IMR-90 (cell line): ENCODE data around the gene MTG1. TPM values are rescaled to one million over a fixed set of nuclear protein-coding genes. Genes with fewer than 3 reads are reported as not detected.

Source experiments
- ATAC-seq: fragments of 200-7000 bp; cut with Tn5 transposase; 2 replicates; pipeline ENCODE4 v1.9.1; 2020; ENCODE audit warnings: low read depth, mild to moderate bottlenecking, moderate library complexity
- BruUV-seq: library from RNA; stranded (reverse); fragments of 400-500 nt; replicated peaks from 2 replicates; lab custom pipeline; 2021; lab: Mats Ljungman, UMichigan
- CTCF ChIA-PET: fragments of 300-600 bp; formaldehyde crosslinking; extraction: SDS; loops from one replicate; lab custom pipeline; 2021; ENCODE audit warnings: antibody characterized with exemption; lab: Yijun Ruan, JAX
- POLR2A ChIA-PET: fragments of 300-600 bp; sonication (Branson Sonifier 250); formaldehyde crosslinking; loops from one replicate; lab custom pipeline; 2022; ENCODE audit warnings: antibody characterized with exemption; ENCODE audit not compliant: unreplicated experiment; lab: Charles Lee
- DNase-seq: peaks from one replicate; pipeline ENCODE4 v3.0.0; 2013
- H2AFZ ChIP-seq: replicated peaks from 2 replicates; pipeline ENCODE3; 2013; ENCODE audit warnings: low read length, mild to moderate bottlenecking; ENCODE audit not compliant: poor library complexity
- H2AK5ac ChIP-seq: 2 replicates; pipeline ENCODE4 v1.6.1; 2013; ENCODE audit warnings: low read depth, low read length, inconsistent platforms
- H2AK9ac ChIP-seq: replicated peaks from 2 replicates; pipeline ENCODE3; 2013; ENCODE audit warnings: mild to moderate bottlenecking, low read depth, low read length, moderate library complexity; ENCODE audit not compliant: poor library complexity
- H2BK120ac ChIP-seq: 2 replicates; pipeline ENCODE4 v1.6.1; 2013; ENCODE audit warnings: low read depth, low read length, inconsistent platforms
- H2BK15ac ChIP-seq: 3 replicates; pipeline ENCODE4 v1.6.1; 2013; ENCODE audit warnings: low read depth, low read length, inconsistent platforms
- H2BK20ac ChIP-seq: 2 replicates; pipeline ENCODE4 v1.6.1; 2013; ENCODE audit warnings: low read depth, mild to moderate bottlenecking, inconsistent platforms, low read length, moderate library complexity
- H2BK5ac ChIP-seq: 2 replicates; pipeline ENCODE4 v1.6.1; 2013; ENCODE audit warnings: mild to moderate bottlenecking, low read depth, low read length, inconsistent platforms; ENCODE audit not compliant: poor library complexity, severe bottlenecking
- H3K14ac ChIP-seq: replicated peaks from 2 replicates; pipeline ENCODE4 v1.6.1; 2013; ENCODE audit warnings: low read depth, low read length, inconsistent platforms
- H3K18ac ChIP-seq: 2 replicates; pipeline ENCODE4 v1.6.1; 2013; ENCODE audit warnings: low read depth, low read length, control low read depth
- H3K23ac ChIP-seq: 2 replicates; pipeline ENCODE4 v1.6.1; 2013; ENCODE audit warnings: low read depth, low read length, inconsistent platforms
- H3K27ac ChIP-seq: 2 replicates; pipeline ENCODE4 v1.5.1; 2013; ENCODE audit warnings: mild to moderate bottlenecking, control low read depth, low read length; ENCODE audit not compliant: insufficient read depth
- H3K27me3 ChIP-seq: 2 replicates; pipeline ENCODE4 v1.6.1; 2013; ENCODE audit warnings: low read length; ENCODE audit not compliant: control insufficient read depth, insufficient read depth
- H3K36me3 ChIP-seq: 2 replicates; pipeline ENCODE4 v1.6.1; 2013; ENCODE audit warnings: low read length, mixed read lengths; ENCODE audit not compliant: control insufficient read depth, insufficient read depth
- H3K4ac ChIP-seq: 2 replicates; pipeline ENCODE4 v1.6.1; 2013; ENCODE audit warnings: low read depth, low read length, inconsistent platforms
- H3K4me1 ChIP-seq: 2 replicates; pipeline ENCODE4 v1.6.1; 2013; ENCODE audit warnings: low read length, mixed read lengths; ENCODE audit not compliant: control insufficient read depth, insufficient read depth
- H3K4me2 ChIP-seq: 2 replicates; pipeline ENCODE4 v1.6.1; 2013; ENCODE audit warnings: low read depth, mild to moderate bottlenecking, control low read depth, low read length, moderate library complexity
- H3K4me3 ChIP-seq: 2 replicates; pipeline ENCODE4 v1.5.1; 2013; ENCODE audit warnings: low read depth, mild to moderate bottlenecking, control low read depth, low read length, moderate library complexity; ENCODE audit not compliant: insufficient read depth
- H3K56ac ChIP-seq: 2 replicates; pipeline ENCODE4 v1.6.1; 2013; ENCODE audit warnings: low read length, inconsistent platforms; ENCODE audit not compliant: insufficient read depth; ENCODE audit errors: extremely low read depth
- H3K79me1 ChIP-seq, 2 experiments: 2 replicates each; pipeline ENCODE4 v1.6.1; 2013; ENCODE audit warnings: low read length in 2 of 2, inconsistent platforms in 1 of 2, low read depth in 1 of 2
- H3K9ac ChIP-seq: 2 replicates; pipeline ENCODE4 v1.6.1; 2013; ENCODE audit warnings: low read depth, low read length, control low read depth
- H3K9me1 ChIP-seq: 2 replicates; pipeline ENCODE4 v1.6.1; 2013; ENCODE audit warnings: low read length, inconsistent platforms; ENCODE audit not compliant: insufficient read depth
- H3K9me3 ChIP-seq: 2 replicates; pipeline ENCODE4 v1.6.1; 2013; ENCODE audit warnings: low read length; ENCODE audit not compliant: control insufficient read depth, insufficient read depth
- H4K20me1 ChIP-seq: 2 replicates; pipeline ENCODE4 v1.6.1; 2013; ENCODE audit warnings: low read length, inconsistent platforms; ENCODE audit not compliant: insufficient read depth
- H4K5ac ChIP-seq: 2 replicates; pipeline ENCODE4 v1.6.1; 2013; ENCODE audit warnings: mild to moderate bottlenecking, low read depth, low read length, control low read depth
- H4K8ac ChIP-seq, 2 experiments: 2 replicates each; pipeline ENCODE4 v1.6.1; 2013; ENCODE audit warnings: low read depth in 2 of 2, low read length in 2 of 2, control low read depth in 1 of 2, inconsistent platforms in 1 of 2
- H4K91ac ChIP-seq: 2 replicates; pipeline ENCODE4 v1.6.1; 2013; ENCODE audit warnings: low read depth, low read length, inconsistent platforms; ENCODE audit not compliant: insufficient read depth
- CEBPB ChIP-seq: IDR thresholded peaks from 2 replicates; pipeline ENCODE4 v1.6.1; 2012; ENCODE audit warnings: low read depth, low read length, improper control_type of control experiment
- CHD1 ChIP-seq: IDR thresholded peaks from 2 replicates; pipeline ENCODE4 v1.6.1; 2012; ENCODE audit warnings: low read depth, low read length, improper control_type of control experiment
- CTCF ChIP-seq: conservative IDR thresholded peaks from 2 replicates; pipeline ENCODE4 v1.5.1; 2012; ENCODE audit warnings: mild to moderate bottlenecking, low read depth, low read length, improper control_type of control experiment
- MAZ ChIP-seq: IDR thresholded peaks from 2 replicates; pipeline ENCODE4 v1.6.1; 2012; ENCODE audit warnings: low read depth, mild to moderate bottlenecking, low read length, improper control_type of control experiment, moderate library complexity, borderline replicate concordance
- MXI1 ChIP-seq: IDR thresholded peaks from 2 replicates; pipeline ENCODE4 v1.6.1; 2012; ENCODE audit warnings: low read depth, mild to moderate bottlenecking, low read length, moderate library complexity, borderline replicate concordance
- POLR2A ChIP-seq: IDR thresholded peaks from 2 replicates; pipeline ENCODE4 v1.6.1; 2012; ENCODE audit warnings: mild to moderate bottlenecking, low read depth, low read length
- RAD21 ChIP-seq: IDR thresholded peaks from 2 replicates; pipeline ENCODE4 v1.6.1; 2012; ENCODE audit warnings: low read length, improper control_type of control experiment
- RFX5 ChIP-seq: IDR thresholded peaks from 2 replicates; pipeline ENCODE4 v1.8.0; 2012; ENCODE audit warnings: low read depth, mild to moderate bottlenecking, low read length, moderate library complexity
- SMC3 ChIP-seq: fragments of 150-350 bp; IDR thresholded peaks from 2 replicates; pipeline ENCODE4 v1.6.1; 2016; ENCODE audit warnings: low read depth, mild to moderate bottlenecking, antibody characterized with exemption, low read length, moderate library complexity
- USF2 ChIP-seq: fragments of 150-350 bp; IDR thresholded peaks from 2 replicates; pipeline ENCODE4 v1.6.1; 2017; ENCODE audit warnings: mild to moderate bottlenecking, antibody characterized with exemption, low read length, low read depth
- WGBS, 2 experiments: methylation state at CpG; one replicate each; pipeline versions ENCODE4 v1.1.5 to v1.1.7; 2013; ENCODE audit warnings: missing lambda C conversion rate in 2 of 2; ENCODE audit not compliant: insufficient read length in 1 of 2; ENCODE audit errors: extremely low coverage in 2 of 2; 5-methylcytosine and 5-hydroxymethylcytosine counted together
- dilution Hi-C: fragments of 300-500 bp; cut with HindIII; formaldehyde crosslinking; loops from one replicate; pipeline ENCODE4 v1.14.3; 2018; ENCODE audit warnings: low sequenced_read_pairs; ENCODE audit not compliant: unreplicated experiment
- in situ Hi-C: fragments of 300-500 bp; cut with MboI; formaldehyde crosslinking; loops from 3 replicates; pipeline ENCODE4 v1.14.3; 2019; ENCODE audit warnings: low sequenced_read_pairs, inconsistent platforms, mixed read lengths
- intact Hi-C: fragments of 100-400 bp; cut with micrococcal nuclease; formaldehyde crosslinking; loops from 2 replicates; pipeline ENCODE4 v1.10.0; 2022
- polyA plus RNA-seq, 3 experiments: library from polyadenylated mRNA; depleted of rRNA; stranded (reverse); fragments of >200 nt; gene quantifications; 2 replicates each; pipeline ENCODE4 v1.2.3, GENCODE V29; 2012; ENCODE audit warnings: low replicate concordance in 1 of 3
- total RNA-seq: library from RNA; depleted of rRNA; stranded (reverse); fragments of >200 nt; gene quantifications from 2 replicates; pipeline ENCODE4 v1.2.3, GENCODE V29; 2012

MTG1 gene
- total and polyA plus RNA-seq, 2 of the 4 experiments (the other 2 are of a cell fraction), result 38.5 to 64.8 TPM

GRCh38 chr10:133346413-133346812, 47.5 kb upstream of the MTG1 start:
- no peak overlapping the region for H3K56ac ChIP-seq

More at GRCh38 chr10:133346413-133346812, 47.5 kb upstream of the MTG1 start:
- H3K23ac ChIP-seq, result no peak overlapping the region
- no TSS peak for BruUV-seq
- H3K79me1 ChIP-seq, result no peaks in the 10 kb centered on the region
- H2AK9ac ChIP-seq, result no peak overlapping the region
- dilution Hi-C loops, result no loop called here
- DNase-seq, result no peak
- H2BK120ac ChIP-seq, result no peak overlapping the region
- no peak overlapping the region for H3K18ac ChIP-seq
- no peak overlapping the region for H2BK20ac ChIP-seq
- no peak overlapping the region for H4K8ac ChIP-seq
- H3K9me3 ChIP-seq, result no peaks in the 10 kb centered on the region
- WGBS, 2 experiments, result 58% methylated on average over 7 of the region's 11 CpGs; no CpG with 5 or more reads in 1 of the 2 experiments
- no peak overlapping the region for H3K14ac ChIP-seq
- H3K4me1 ChIP-seq, result no peaks in the 10 kb centered on the region
- H3K9me1 ChIP-seq, result 0 out of 2 replicates have a peak, but pooled peaks cover 5% of the 10 kb centered on the region
- H3K27ac ChIP-seq, result no peak overlapping the region
- ATAC-seq, result no peak
- no peak overlapping the region for H2BK15ac ChIP-seq
- intact Hi-C loops, result no loop called here
- no peak overlapping the region for H2AFZ ChIP-seq
- peaks cover 18% of the 10 kb centered on the region for H3K27me3 ChIP-seq
- no peak overlapping the region for H4K91ac ChIP-seq
- no peak overlapping the region for H3K4me2 ChIP-seq
- in situ Hi-C loops, result no loop called here
- no peak overlapping the region for H3K4ac ChIP-seq
- H3K36me3 ChIP-seq, result no peaks in the 10 kb centered on the region
- H2BK5ac ChIP-seq, result no peak overlapping the region
- CTCF ChIA-PET, result interaction anchor here (0.7 kb wide), 1 partner anchor 166 kb away, joined by 3 read pairs; no protein-coding TSS in a partner anchor
- TF ChIP-seq CTCF, result no peak
- TF ChIP-seq SMC3, result no peak
- TF ChIP-seq CEBPB, result no peak
- no peak for TF ChIP-seq USF2
- no peak for TF ChIP-seq RFX5
- no peak for TF ChIP-seq RAD21
- TF ChIP-seq CHD1, result no peak
- no peak for TF ChIP-seq POLR2A
- TF ChIP-seq MXI1, result no peak
- no peak for TF ChIP-seq MAZ
- no peak overlapping the region for H3K4me3 ChIP-seq
- H4K20me1 ChIP-seq, result no peaks in the 10 kb centered on the region
- POLR2A ChIA-PET, result no interaction called here
- no peak overlapping the region for H2AK5ac ChIP-seq
- no peak overlapping the region for H4K5ac ChIP-seq
- H3K9ac ChIP-seq, result no peak overlapping the region
